Measurements from ENCODE around the gene ZBTB16.

GRCh38 chr11:114130629-114131277 is 71.2 kb downstream of the ZBTB16 start:
- TF ChIP-seq CTCF (conservative IDR thresholded peaks at IDR 0.05; ENCODE audit: low read depth in 2 of 2), result no peak
- TF ChIP-seq, protein P1, sequence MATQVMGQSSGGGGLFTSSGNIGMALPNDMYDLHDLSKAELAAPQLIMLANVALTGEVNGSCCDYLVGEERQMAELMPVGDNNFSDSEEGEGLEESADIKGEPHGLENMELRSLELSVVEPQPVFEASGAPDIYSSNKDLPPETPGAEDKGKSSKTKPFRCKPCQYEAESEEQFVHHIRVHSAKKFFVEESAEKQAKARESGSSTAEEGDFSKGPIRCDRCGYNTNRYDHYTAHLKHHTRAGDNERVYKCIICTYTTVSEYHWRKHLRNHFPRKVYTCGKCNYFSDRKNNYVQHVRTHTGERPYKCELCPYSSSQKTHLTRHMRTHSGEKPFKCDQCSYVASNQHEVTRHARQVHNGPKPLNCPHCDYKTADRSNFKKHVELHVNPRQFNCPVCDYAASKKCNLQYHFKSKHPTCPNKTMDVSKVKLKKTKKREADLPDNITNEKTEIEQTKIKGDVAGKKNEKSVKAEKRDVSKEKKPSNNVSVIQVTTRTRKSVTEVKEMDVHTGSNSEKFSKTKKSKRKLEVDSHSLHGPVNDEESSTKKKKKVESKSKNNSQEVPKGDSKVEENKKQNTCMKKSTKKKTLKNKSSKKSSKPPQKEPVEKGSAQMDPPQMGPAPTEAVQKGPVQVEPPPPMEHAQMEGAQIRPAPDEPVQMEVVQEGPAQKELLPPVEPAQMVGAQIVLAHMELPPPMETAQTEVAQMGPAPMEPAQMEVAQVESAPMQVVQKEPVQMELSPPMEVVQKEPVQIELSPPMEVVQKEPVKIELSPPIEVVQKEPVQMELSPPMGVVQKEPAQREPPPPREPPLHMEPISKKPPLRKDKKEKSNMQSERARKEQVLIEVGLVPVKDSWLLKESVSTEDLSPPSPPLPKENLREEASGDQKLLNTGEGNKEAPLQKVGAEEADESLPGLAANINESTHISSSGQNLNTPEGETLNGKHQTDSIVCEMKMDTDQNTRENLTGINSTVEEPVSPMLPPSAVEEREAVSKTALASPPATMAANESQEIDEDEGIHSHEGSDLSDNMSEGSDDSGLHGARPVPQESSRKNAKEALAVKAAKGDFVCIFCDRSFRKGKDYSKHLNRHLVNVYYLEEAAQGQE (IDR thresholded peaks at IDR 0.05; ENCODE audit: unreplicated experiment), result no peak
- no peak for TF ChIP-seq EZH2 (IDR thresholded peaks at IDR 0.05; ENCODE audit: low read depth, unreplicated experiment)

Data from GM23338 (cell line).